ENCODE results near the gene MTUS2. TPM values are rescaled to one million over a fixed set of nuclear protein-coding genes. Genes with fewer than 3 reads are reported as not detected.

MTUS2 gene
- total RNA-seq, 1 experiment from 2014 or later = 0.11 TPM

DNA sequence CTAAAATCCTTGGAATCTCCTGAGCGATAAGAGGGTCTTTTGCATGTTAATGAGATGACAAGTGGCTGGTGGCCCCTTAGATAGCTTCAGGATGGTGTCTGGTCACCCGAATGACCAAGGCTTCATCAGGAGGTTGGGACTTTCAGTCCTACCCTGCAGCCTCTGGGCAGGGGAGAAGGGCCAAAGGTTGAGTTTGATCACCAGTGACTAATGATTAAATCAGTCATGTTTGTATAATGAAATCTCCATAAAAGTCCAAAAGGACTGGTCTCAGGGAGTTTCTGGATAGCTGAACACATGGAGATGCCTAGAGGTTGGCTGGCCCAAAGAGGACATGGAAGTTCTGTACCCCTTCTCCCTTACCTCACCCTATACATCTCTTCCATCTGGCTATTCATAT is 316.2 kb downstream of the MTUS2 start:
- Histone ChIP-seq H3K36me3 (ENCODE audit: insufficient read depth, low read length, poor library complexity, severe bottlenecking) (no peaks in the 10 kb centered on the region), H3K4me3 (ENCODE audit: low read depth, low read length, poor library complexity, severe bottlenecking) (no peak overlapping the region), H3K9me3 (ENCODE audit: low read depth, low read length, poor library complexity, severe bottlenecking) (peaks cover 5% of the 10 kb centered on the region), H3K27ac (ENCODE audit: low read depth, low read length, poor library complexity, severe bottlenecking) (no peak overlapping the region), H3K27me3 (replicated peaks; ENCODE audit: insufficient read depth, low read depth, low read length, poor library complexity) (no peaks in the 10 kb centered on the region), H3K4me1 (ENCODE audit: insufficient read depth, low read length, poor library complexity, severe bottlenecking) (peaks cover 5% of the 10 kb centered on the region)
- ChIA-PET POLR2A (ENCODE audit: low non-redundant PET) (no interaction called here), CTCF (no interaction called here)
- intact Hi-C loops (cut with micrococcal nuclease; ENCODE audit: unreplicated experiment) = no loop called here
- no TSS peak for BruUV-seq (replicated peaks)
- DNase-seq (ENCODE audit: low spot score) = no peak
- TF ChIP-seq, protein P1, sequence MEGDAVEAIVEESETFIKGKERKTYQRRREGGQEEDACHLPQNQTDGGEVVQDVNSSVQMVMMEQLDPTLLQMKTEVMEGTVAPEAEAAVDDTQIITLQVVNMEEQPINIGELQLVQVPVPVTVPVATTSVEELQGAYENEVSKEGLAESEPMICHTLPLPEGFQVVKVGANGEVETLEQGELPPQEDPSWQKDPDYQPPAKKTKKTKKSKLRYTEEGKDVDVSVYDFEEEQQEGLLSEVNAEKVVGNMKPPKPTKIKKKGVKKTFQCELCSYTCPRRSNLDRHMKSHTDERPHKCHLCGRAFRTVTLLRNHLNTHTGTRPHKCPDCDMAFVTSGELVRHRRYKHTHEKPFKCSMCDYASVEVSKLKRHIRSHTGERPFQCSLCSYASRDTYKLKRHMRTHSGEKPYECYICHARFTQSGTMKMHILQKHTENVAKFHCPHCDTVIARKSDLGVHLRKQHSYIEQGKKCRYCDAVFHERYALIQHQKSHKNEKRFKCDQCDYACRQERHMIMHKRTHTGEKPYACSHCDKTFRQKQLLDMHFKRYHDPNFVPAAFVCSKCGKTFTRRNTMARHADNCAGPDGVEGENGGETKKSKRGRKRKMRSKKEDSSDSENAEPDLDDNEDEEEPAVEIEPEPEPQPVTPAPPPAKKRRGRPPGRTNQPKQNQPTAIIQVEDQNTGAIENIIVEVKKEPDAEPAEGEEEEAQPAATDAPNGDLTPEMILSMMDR (conservative IDR thresholded peaks at IDR 0.05; ENCODE audit: low read depth, low read length) = no peak
- TF ChIP-seq EZH2 (IDR thresholded peaks at IDR 0.05; ENCODE audit: borderline replicate concordance, low read depth, low read length, poor library complexity, severe bottlenecking) = no peak

DNA sequence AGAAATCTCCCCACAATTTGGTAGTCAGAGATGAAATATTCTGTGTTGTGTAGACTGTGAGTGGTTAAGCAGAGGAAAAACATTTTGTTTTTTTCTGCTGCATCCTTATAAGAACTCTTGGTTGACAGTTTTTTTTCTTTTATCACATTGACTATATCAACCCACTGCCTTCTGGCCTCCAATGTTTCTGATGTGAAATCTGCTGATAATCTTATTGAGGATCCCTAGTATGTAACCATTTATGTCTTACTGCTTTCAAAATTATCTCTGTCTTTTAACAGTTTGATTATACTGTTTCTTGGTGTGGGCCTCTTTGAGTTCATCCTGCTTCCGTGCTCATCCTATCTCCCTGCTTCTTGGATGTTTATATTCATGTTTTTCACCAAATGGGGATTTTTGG is 316.9 kb downstream of the MTUS2 start:
- intact Hi-C loops (cut with micrococcal nuclease; ENCODE audit: unreplicated experiment) = no loop called here
- Histone ChIP-seq H3K4me1 (ENCODE audit: insufficient read depth, low read length, poor library complexity, severe bottlenecking) (peaks cover 5% of the 10 kb centered on the region), H3K27ac (ENCODE audit: low read depth, low read length, poor library complexity, severe bottlenecking) (no peak overlapping the region), H3K36me3 (ENCODE audit: insufficient read depth, low read length, poor library complexity, severe bottlenecking) (no peaks in the 10 kb centered on the region), H3K9me3 (ENCODE audit: low read depth, low read length, poor library complexity, severe bottlenecking) (peaks cover 5% of the 10 kb centered on the region), H3K4me3 (ENCODE audit: low read depth, low read length, poor library complexity, severe bottlenecking) (no peak overlapping the region), H3K27me3 (replicated peaks; ENCODE audit: insufficient read depth, low read depth, low read length, poor library complexity) (no peaks in the 10 kb centered on the region)
- BruUV-seq (replicated peaks) = no TSS peak
- DNase-seq (ENCODE audit: low spot score) = no peak
- ChIA-PET CTCF (no interaction called here), POLR2A (ENCODE audit: low non-redundant PET) (no interaction called here)
- TF ChIP-seq, protein P1 (conservative IDR thresholded peaks at IDR 0.05; ENCODE audit: low read depth, low read length) = no peak
- TF ChIP-seq EZH2 (IDR thresholded peaks at IDR 0.05; ENCODE audit: borderline replicate concordance, low read depth, low read length, poor library complexity, severe bottlenecking) = no peak

DNA sequence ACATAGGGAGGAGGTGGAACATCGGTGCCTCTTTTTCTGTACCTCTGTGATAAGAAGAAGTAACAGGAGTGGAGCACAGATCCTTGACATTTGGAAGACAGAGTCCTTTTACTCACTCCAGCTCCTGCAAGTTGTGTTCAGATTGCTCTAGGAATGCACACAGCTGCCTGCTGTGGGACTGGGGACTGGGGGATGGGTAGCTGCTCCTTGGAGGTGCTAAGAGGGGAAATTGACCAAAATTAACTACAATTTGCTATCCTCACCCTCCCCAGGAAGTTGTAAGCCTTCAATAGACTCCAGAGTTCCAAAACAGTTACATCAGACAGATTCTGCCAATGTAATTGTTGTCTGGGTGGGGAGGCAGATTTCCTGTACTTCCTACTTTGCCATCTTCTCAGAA is 317.9 kb downstream of the MTUS2 start:
- Histone ChIP-seq H3K9me3 (ENCODE audit: low read depth, low read length, poor library complexity, severe bottlenecking) (peaks cover 5% of the 10 kb centered on the region), H3K4me1 (ENCODE audit: insufficient read depth, low read length, poor library complexity, severe bottlenecking) (peaks cover 5% of the 10 kb centered on the region), H3K27me3 (replicated peaks; ENCODE audit: insufficient read depth, low read depth, low read length, poor library complexity) (no peaks in the 10 kb centered on the region), H3K36me3 (ENCODE audit: insufficient read depth, low read length, poor library complexity, severe bottlenecking) (no peaks in the 10 kb centered on the region), H3K4me3 (ENCODE audit: low read depth, low read length, poor library complexity, severe bottlenecking) (no peak overlapping the region), H3K27ac (ENCODE audit: low read depth, low read length, poor library complexity, severe bottlenecking) (no peak overlapping the region)
- ChIA-PET CTCF (no interaction called here), POLR2A (ENCODE audit: low non-redundant PET) (no interaction called here)
- TF ChIP-seq EZH2 (IDR thresholded peaks at IDR 0.05; ENCODE audit: borderline replicate concordance, low read depth, low read length, poor library complexity, severe bottlenecking) = no peak
- TF ChIP-seq, protein P1 (conservative IDR thresholded peaks at IDR 0.05; ENCODE audit: low read depth, low read length) = no peak
- intact Hi-C loops (cut with micrococcal nuclease; ENCODE audit: unreplicated experiment) = no loop called here
- no TSS peak for BruUV-seq (replicated peaks)
- peak; percentile 2 for DNase-seq (ENCODE audit: low spot score)
